ENCODE results near the gene GEMIN7. TPM values are rescaled to one million over a fixed set of nuclear protein-coding genes. Genes with fewer than 3 reads are reported as not detected.

GEMIN7 gene
- polyA plus RNA-seq, 1 donor from 2014 or later = 26.5 TPM

DNA sequence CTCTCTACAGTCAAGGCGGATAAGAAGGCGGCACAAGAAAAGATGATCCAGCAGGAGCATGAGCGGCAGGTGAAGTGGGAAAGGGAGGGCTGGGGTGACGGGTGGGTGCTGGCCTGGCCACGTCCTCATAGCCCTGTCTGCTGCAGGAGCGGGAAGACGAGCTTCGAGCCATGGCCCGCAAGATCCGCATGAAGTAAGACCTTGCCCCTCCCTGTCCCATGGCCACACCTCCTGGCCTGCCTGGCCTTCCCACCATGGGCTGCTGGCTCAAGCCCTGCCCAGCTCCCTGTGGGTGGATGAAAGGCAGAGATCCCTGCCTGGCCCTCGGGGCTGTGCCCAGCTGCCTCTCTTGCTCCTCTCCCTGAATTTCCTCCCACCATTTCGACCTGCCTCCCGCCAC lies 10.0 kb upstream of the GEMIN7 start:
- Histone ChIP-seq H3K9me3 (ENCODE audit: low read length) (no peaks in the 10 kb centered on the region), H3K27ac (ENCODE audit: low read length) (no peak overlapping the region), H3K4me2 (ENCODE audit: low read length) (no peak overlapping the region), H3K4me3 (ENCODE audit: low read length) (no peak overlapping the region), H3K27me3 (ENCODE audit: insufficient read depth, low read depth, low read length) (no peaks in the 10 kb centered on the region), H4K20me1 (ENCODE audit: insufficient read depth) (no peaks in the 10 kb centered on the region), H3K9ac (ENCODE audit: low read length) (no peak overlapping the region), H3F3A (ENCODE audit: insufficient read depth, low read length, poor library complexity, severe bottlenecking) (no peaks in the 10 kb centered on the region), H3K79me2 (replicated peaks; ENCODE audit: insufficient read depth, low read length) (no peaks in the 10 kb centered on the region), H3K36me3 (ENCODE audit: insufficient read depth, low read length) (no peaks in the 10 kb centered on the region), H2AFZ (ENCODE audit: low read depth, low read length) (no peak overlapping the region), H3K9me2 (ENCODE audit: insufficient read depth, low read length) (no peaks in the 10 kb centered on the region)
- TF ChIP-seq EZH2 (IDR thresholded peaks at IDR 0.05; ENCODE audit: borderline replicate concordance, insufficient read depth, low read length, poor library complexity, severe bottlenecking) (no peak), TAF1 (IDR thresholded peaks at IDR 0.05; ENCODE audit: low read depth) (no peak), RAD21 (conservative IDR thresholded peaks at IDR 0.05) (no peak), EP300 (conservative IDR thresholded peaks at IDR 0.05; ENCODE audit: poor library complexity, severe bottlenecking) (no peak), MXI1 (conservative IDR thresholded peaks at IDR 0.05; ENCODE audit: poor library complexity, severe bottlenecking) (no peak), POLR2AphosphoS5 (IDR thresholded peaks at IDR 0.05) (no peak), SMC3 (conservative IDR thresholded peaks at IDR 0.05; ENCODE audit: poor library complexity) (no peak)
- TF ChIP-seq, protein P1, sequence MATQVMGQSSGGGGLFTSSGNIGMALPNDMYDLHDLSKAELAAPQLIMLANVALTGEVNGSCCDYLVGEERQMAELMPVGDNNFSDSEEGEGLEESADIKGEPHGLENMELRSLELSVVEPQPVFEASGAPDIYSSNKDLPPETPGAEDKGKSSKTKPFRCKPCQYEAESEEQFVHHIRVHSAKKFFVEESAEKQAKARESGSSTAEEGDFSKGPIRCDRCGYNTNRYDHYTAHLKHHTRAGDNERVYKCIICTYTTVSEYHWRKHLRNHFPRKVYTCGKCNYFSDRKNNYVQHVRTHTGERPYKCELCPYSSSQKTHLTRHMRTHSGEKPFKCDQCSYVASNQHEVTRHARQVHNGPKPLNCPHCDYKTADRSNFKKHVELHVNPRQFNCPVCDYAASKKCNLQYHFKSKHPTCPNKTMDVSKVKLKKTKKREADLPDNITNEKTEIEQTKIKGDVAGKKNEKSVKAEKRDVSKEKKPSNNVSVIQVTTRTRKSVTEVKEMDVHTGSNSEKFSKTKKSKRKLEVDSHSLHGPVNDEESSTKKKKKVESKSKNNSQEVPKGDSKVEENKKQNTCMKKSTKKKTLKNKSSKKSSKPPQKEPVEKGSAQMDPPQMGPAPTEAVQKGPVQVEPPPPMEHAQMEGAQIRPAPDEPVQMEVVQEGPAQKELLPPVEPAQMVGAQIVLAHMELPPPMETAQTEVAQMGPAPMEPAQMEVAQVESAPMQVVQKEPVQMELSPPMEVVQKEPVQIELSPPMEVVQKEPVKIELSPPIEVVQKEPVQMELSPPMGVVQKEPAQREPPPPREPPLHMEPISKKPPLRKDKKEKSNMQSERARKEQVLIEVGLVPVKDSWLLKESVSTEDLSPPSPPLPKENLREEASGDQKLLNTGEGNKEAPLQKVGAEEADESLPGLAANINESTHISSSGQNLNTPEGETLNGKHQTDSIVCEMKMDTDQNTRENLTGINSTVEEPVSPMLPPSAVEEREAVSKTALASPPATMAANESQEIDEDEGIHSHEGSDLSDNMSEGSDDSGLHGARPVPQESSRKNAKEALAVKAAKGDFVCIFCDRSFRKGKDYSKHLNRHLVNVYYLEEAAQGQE (IDR thresholded peaks at IDR 0.05; ENCODE audit: borderline replicate concordance) = no peak
- TF ChIP-seq, protein P2, sequence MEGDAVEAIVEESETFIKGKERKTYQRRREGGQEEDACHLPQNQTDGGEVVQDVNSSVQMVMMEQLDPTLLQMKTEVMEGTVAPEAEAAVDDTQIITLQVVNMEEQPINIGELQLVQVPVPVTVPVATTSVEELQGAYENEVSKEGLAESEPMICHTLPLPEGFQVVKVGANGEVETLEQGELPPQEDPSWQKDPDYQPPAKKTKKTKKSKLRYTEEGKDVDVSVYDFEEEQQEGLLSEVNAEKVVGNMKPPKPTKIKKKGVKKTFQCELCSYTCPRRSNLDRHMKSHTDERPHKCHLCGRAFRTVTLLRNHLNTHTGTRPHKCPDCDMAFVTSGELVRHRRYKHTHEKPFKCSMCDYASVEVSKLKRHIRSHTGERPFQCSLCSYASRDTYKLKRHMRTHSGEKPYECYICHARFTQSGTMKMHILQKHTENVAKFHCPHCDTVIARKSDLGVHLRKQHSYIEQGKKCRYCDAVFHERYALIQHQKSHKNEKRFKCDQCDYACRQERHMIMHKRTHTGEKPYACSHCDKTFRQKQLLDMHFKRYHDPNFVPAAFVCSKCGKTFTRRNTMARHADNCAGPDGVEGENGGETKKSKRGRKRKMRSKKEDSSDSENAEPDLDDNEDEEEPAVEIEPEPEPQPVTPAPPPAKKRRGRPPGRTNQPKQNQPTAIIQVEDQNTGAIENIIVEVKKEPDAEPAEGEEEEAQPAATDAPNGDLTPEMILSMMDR (IDR thresholded peaks at IDR 0.05; ENCODE audit: poor library complexity, severe bottlenecking) = no peak

DNA sequence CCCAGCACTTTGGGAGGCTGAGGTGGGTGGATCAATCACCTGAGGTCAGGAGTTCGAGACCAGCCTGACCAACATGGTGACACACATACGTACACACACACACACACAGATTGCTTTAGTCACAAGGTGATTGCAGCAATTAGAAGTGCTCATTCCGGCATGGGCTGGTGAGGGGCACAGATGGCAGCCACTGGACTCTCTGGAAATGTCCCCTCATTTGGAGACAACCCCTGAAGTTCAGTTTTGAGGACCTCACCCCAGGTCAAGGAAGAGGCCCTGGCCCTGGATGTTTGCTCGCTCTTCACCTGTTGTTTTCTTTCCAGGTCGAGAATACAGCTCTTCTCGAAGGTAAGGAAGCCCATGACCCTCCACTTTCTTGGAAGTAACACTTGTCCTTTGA lies 8.8 kb upstream of the GEMIN7 start:
- Histone ChIP-seq H3K9me2 (ENCODE audit: insufficient read depth, low read length) (no peaks in the 10 kb centered on the region), H4K20me1 (ENCODE audit: insufficient read depth) (no peaks in the 10 kb centered on the region), H3K9me3 (ENCODE audit: low read length) (no peaks in the 10 kb centered on the region), H3K9ac (ENCODE audit: low read length) (no peak overlapping the region), H3K4me3 (ENCODE audit: low read length) (no peak overlapping the region), H2AFZ (ENCODE audit: low read depth, low read length) (no peak overlapping the region), H3F3A (ENCODE audit: insufficient read depth, low read length, poor library complexity, severe bottlenecking) (no peaks in the 10 kb centered on the region), H3K27me3 (ENCODE audit: insufficient read depth, low read depth, low read length) (peaks cover 7% of the 10 kb centered on the region), H3K36me3 (ENCODE audit: insufficient read depth, low read length) (no peaks in the 10 kb centered on the region), H3K27ac (ENCODE audit: low read length) (no peak overlapping the region), H3K79me2 (replicated peaks; ENCODE audit: insufficient read depth, low read length) (no peaks in the 10 kb centered on the region), H3K4me2 (ENCODE audit: low read length) (no peak overlapping the region)
- TF ChIP-seq TAF1 (IDR thresholded peaks at IDR 0.05; ENCODE audit: low read depth) (no peak), EP300 (conservative IDR thresholded peaks at IDR 0.05; ENCODE audit: poor library complexity, severe bottlenecking) (no peak), RAD21 (conservative IDR thresholded peaks at IDR 0.05) (no peak), SMC3 (conservative IDR thresholded peaks at IDR 0.05; ENCODE audit: poor library complexity) (no peak), EZH2 (IDR thresholded peaks at IDR 0.05; ENCODE audit: borderline replicate concordance, insufficient read depth, low read length, poor library complexity, severe bottlenecking) (no peak), POLR2AphosphoS5 (IDR thresholded peaks at IDR 0.05) (no peak), MXI1 (conservative IDR thresholded peaks at IDR 0.05; ENCODE audit: poor library complexity, severe bottlenecking) (no peak)
- TF ChIP-seq, protein P1 (IDR thresholded peaks at IDR 0.05; ENCODE audit: borderline replicate concordance) = no peak
- TF ChIP-seq, protein P2 (IDR thresholded peaks at IDR 0.05; ENCODE audit: poor library complexity, severe bottlenecking) = no peak
